Ascending aorta (tissue), 2 donors: ENCODE data around the gene CEBPE. TPM values are rescaled to one million over a fixed set of nuclear protein-coding genes. Genes with fewer than 3 reads are reported as not detected.

Experiments
- DNase-seq, 2 donors: peaks; one replicate each; pipeline ENCODE4 v3.0.0-alpha.2; 2019; ENCODE audit warnings: low spot score in 2 of 2
- H3K27ac ChIP-seq, 2 donors: fragments of 200-600 bp; sonication (generic); one replicate each; pipeline ENCODE4 v1.5.1; 2016 to 2017; ENCODE audit warnings: mild to moderate bottlenecking in 1 of 2
- H3K27me3 ChIP-seq: fragments of 200-600 bp; sonication (generic); one replicate; pipeline ENCODE4 v1.5.1; 2017
- H3K36me3 ChIP-seq, 2 donors: fragments of 200-600 bp; sonication (generic); one replicate each; pipeline ENCODE4 v1.5.1; 2016
- H3K4me1 ChIP-seq, 2 donors: fragments of 200-600 bp; sonication (generic); one replicate each; pipeline ENCODE4 v1.5.1; 2016 to 2017; ENCODE audit warnings: mild to moderate bottlenecking in 1 of 2
- H3K4me3 ChIP-seq, 2 donors: fragments of 200-600 bp; sonication (generic); one replicate each; pipeline ENCODE4 v1.5.1; 2016 to 2017; ENCODE audit warnings: mild to moderate bottlenecking in 1 of 2
- H3K9me3 ChIP-seq, 2 donors: fragments of 200-600 bp; sonication (generic); one replicate each; pipeline ENCODE4 v1.5.1; 2016
- intact Hi-C: fragments of 100-400 bp; cut with DNase I; formaldehyde crosslinking; loops from one replicate; pipeline ENCODE4 v1.15.1; 2023
- total RNA-seq: library from RNA; depleted of rRNA; stranded (reverse); fragments of >200 nt; gene quantifications from one replicate; pipeline ENCODE4 v1.1.0, GENCODE V29; 2016
- TF ChIP-seq, protein P1 (sequence below), 3 experiments: fragments of 200-600 bp in 2 of 3; fragments of 450-650 bp in 1 of 3; sonication (generic) in 2 of 3; IDR thresholded peaks; one replicate each; pipeline ENCODE4 v1.5.1; 2016 to 2019; ENCODE audit warnings: antibody characterized with exemption in 3 of 3, mild to moderate bottlenecking in 1 of 3, moderate library complexity in 1 of 3

Gene CEBPE
- total RNA-seq, 1 donor from 2014 or later = not detected

DNA sequence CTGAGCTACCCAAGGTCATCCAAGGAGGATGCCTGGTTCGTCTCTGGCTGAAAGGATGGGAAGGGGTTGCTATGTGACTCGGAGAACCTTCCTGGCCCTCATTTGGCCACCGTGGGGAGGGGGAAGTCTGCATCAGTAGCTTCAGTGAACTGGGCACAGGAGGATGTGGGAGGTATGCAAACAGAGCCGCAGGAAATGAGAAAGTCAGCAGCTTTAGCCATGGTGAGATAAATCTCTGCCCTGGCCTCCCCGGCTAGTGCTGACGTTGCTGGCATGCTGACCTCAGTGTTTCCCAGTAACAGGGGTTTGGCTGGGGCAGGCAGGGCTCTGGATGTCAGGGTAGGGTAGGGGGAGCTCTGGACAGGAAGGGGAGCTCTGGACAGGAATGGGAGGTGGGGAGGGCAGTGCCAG is 2.3 kb upstream of the CEBPE start:
- H3K9me3 ChIP-seq = no peaks in the 10 kb centered on the region
- H3K4me3 ChIP-seq = peak overlapping the region in 1 of 2 donors; percentile 8
- H3K4me1 ChIP-seq = peaks cover 6 to 30% of the 10 kb centered on the region in 2 donors
- H3K36me3 ChIP-seq = peaks cover 0 to 3% of the 10 kb centered on the region in 2 donors
- H3K27ac ChIP-seq = peak overlapping the region; percentile 53 to 63
- H3K27me3 ChIP-seq = no peaks in the 10 kb centered on the region
- TF ChIP-seq, protein P1, sequence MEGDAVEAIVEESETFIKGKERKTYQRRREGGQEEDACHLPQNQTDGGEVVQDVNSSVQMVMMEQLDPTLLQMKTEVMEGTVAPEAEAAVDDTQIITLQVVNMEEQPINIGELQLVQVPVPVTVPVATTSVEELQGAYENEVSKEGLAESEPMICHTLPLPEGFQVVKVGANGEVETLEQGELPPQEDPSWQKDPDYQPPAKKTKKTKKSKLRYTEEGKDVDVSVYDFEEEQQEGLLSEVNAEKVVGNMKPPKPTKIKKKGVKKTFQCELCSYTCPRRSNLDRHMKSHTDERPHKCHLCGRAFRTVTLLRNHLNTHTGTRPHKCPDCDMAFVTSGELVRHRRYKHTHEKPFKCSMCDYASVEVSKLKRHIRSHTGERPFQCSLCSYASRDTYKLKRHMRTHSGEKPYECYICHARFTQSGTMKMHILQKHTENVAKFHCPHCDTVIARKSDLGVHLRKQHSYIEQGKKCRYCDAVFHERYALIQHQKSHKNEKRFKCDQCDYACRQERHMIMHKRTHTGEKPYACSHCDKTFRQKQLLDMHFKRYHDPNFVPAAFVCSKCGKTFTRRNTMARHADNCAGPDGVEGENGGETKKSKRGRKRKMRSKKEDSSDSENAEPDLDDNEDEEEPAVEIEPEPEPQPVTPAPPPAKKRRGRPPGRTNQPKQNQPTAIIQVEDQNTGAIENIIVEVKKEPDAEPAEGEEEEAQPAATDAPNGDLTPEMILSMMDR (IDR thresholded peaks at IDR 0.05) = no peak
- peak in 1 of 2 donors; percentile 75 for DNase-seq
- intact Hi-C loops = loop anchor here (1.0 to 5.0 kb wide), 3 partner anchors 33 to 181 kb away; partner anchors contain the start of genes PPP1R3E and SLC7A8

DNA sequence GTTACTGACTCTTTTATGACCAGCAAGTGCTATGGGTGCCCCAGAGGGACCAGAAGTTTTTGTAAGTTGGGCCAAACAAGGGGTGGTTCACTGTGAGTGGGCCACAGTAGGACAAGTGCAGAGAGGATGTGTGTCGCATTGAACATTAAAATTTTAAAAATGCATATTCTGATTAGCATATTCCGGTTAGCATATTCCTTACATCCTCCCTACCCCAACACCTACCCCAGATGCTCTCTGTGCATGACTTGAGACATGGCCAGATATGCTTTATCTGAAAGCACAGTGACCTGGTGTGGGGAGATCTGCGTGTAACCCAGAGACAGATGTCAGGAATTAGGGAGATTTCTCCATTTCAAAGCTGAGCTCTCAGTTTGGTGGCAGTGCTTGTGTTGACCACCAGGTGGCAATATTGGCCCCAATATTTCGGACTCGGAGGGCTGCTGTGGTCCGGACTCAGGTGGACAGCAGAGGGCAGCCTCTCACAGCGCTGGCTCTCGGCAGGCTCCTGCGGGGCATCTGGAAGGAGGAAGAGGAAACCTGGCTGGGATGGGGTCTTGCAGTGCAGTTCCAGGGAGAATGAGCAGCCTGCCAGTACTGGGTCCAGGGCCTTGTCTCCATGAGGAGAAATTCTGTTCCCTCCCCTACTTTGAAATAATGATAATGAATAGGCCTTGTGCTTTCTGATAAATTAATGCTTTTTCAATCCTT is 1.6 kb upstream of the CEBPE start:
- no peaks in the 10 kb centered on the region for H3K36me3 ChIP-seq
- peak overlapping the region; percentile 53 to 63 for H3K27ac ChIP-seq
- peak; percentile 69 to 95 for DNase-seq
- peak overlapping the region in 1 of 2 donors; percentile 8 for H3K4me3 ChIP-seq
- H3K9me3 ChIP-seq = no peaks in the 10 kb centered on the region
- intact Hi-C loops = loop anchor here (1.0 to 5.0 kb wide), 4 partner anchors 34 to 182 kb away; partner anchors contain the start of genes PPP1R3E and SLC7A8
- no peaks in the 10 kb centered on the region for H3K27me3 ChIP-seq
- H3K4me1 ChIP-seq = peaks cover 6 to 24% of the 10 kb centered on the region in 2 donors
- TF ChIP-seq, protein P1 (IDR thresholded peaks at IDR 0.05) = peak; percentile 99 to 100 (median 100)

DNA sequence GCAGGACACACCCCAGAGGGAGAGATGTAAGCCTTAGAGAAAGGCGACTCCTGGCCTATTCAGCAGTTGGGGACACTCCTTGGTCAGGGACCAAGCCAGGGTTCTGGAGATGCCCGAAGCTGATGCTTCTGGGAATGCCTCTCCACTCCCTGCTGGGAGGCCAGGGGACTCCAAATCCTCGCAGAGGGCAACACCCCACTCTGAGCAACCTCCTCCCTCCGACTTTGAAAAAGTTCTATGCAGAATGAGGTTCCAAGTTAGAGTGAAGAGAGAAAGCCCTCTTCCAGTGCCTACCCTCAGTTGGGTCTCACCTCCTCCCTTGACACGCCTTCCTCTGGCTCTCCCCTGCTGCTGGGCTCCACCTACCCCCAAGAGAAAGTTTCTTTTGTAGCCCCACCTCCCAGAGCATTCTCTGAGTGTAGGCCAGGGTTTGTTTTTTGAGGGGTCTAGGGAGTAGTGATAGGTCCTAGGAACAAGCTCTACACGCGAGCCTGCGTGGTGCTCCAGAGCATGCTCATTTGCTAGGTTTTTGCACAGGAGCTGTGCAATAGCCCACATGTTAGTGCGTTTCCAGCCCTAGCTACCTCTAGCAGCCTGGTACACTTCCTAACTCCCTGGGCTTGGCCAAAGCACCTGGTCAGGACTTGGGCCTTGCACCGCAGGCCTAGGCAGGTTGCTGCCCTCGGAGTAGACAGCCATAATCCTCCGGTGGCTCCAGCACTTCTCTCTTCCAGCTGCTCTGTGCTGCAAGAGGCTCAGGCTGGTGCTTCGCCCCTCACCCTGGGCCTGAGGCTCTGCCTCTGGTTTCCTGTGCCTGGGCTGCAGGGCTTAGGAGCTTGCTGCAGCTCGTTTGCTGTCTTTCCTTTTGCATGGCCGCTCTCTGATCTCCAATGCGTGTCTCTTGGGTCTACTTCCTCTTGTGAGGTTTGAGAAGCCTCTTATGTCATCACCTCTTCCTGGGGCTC is 590 bp upstream of the CEBPE start:
- H3K4me1 ChIP-seq = peaks cover 6 to 18% of the 10 kb centered on the region in 2 donors
- intact Hi-C loops = loop anchor here (1.0 to 5.0 kb wide), 2 partner anchors 68 to 183 kb away; partner anchors contain the start of gene PPP1R3E
- H3K27ac ChIP-seq = no peak overlapping the region
- no peaks in the 10 kb centered on the region for H3K9me3 ChIP-seq
- TF ChIP-seq, protein P1 (IDR thresholded peaks at IDR 0.05) = no peak
- H3K27me3 ChIP-seq = no peaks in the 10 kb centered on the region
- H3K36me3 ChIP-seq = no peaks in the 10 kb centered on the region
- H3K4me3 ChIP-seq = no peak overlapping the region
- no peak for DNase-seq

DNA sequence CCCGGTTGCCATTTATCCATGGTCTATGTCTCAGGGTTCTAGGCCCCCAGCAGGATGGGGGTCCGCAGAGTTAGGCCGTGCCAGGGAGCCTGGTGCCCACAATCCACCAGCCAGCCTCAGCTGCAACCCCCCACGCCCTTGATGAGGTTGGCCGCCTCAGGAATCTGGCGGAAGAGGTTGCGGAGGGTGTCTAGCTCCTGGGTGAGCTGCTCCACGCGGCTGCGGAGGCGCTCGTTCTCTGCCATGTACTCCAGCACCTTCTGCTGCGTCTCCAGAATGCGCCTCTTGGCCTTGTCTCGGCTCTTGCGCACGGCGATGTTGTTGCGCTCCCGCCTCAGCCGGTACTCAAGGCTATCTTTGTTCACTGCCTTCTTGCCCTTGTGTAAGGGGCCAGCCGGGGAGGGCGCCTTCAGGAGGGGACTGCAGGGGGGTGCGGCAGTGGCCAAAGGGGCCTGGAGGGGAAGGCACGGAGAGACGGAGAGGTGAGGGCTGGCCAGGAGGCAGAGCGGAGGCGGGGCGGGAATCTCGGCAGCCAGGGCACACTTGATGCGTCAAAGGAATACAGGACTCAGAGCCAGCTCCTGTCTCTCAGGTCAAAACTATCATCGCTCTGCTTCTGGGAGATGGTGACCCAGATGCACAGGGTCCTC is 1.6 kb downstream of the CEBPE start:
- no peaks in the 10 kb centered on the region for H3K27me3 ChIP-seq
- no peak overlapping the region for H3K27ac ChIP-seq
- H3K9me3 ChIP-seq = no peaks in the 10 kb centered on the region
- intact Hi-C loops = no loop called here
- no peak for DNase-seq
- peaks cover 6 to 7% of the 10 kb centered on the region in 2 donors for H3K4me1 ChIP-seq
- no peaks in the 10 kb centered on the region for H3K36me3 ChIP-seq
- TF ChIP-seq, protein P1 (IDR thresholded peaks at IDR 0.05) = no peak
- no peak overlapping the region for H3K4me3 ChIP-seq

DNA sequence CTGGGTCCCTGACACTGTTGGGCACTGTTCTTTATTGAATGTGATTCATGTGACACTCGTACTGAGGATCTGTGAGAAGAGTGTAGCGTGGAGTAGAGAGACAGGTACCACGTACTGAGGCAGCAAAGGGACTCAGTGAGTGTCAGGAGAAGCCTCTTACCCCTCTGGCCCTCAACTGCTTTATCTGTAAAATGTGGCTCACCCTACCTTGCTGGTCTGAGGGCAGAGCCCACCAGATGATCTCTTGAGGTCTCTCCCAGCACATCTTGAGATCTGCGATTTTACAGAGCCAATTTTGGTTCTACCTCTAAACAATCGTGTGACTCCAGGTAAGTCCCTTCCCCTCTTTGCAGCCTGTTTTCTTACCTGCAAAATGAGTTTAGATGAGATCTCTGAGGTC is 3.1 kb downstream of the CEBPE start:
- Histone ChIP-seq H3K4me1 (peaks cover 0 to 3% of the 10 kb centered on the region in 2 donors), H3K4me3 (no peak overlapping the region), H3K9me3 (no peaks in the 10 kb centered on the region), H3K27ac (no peak overlapping the region), H3K27me3 (no peaks in the 10 kb centered on the region), H3K36me3 (no peaks in the 10 kb centered on the region)
- intact Hi-C loops = no loop called here
- DNase-seq = no peak
- TF ChIP-seq, protein P1 (IDR thresholded peaks at IDR 0.05) = no peak
